Measurements from ENCODE around the gene PRRC2B. TPM values are rescaled to one million over a fixed set of nuclear protein-coding genes. Genes with fewer than 3 reads are reported as not detected.

PRRC2B gene
- total RNA-seq, 4 donors from 2014 or later, result 81.7 to 159 (median 117) TPM

DNA sequence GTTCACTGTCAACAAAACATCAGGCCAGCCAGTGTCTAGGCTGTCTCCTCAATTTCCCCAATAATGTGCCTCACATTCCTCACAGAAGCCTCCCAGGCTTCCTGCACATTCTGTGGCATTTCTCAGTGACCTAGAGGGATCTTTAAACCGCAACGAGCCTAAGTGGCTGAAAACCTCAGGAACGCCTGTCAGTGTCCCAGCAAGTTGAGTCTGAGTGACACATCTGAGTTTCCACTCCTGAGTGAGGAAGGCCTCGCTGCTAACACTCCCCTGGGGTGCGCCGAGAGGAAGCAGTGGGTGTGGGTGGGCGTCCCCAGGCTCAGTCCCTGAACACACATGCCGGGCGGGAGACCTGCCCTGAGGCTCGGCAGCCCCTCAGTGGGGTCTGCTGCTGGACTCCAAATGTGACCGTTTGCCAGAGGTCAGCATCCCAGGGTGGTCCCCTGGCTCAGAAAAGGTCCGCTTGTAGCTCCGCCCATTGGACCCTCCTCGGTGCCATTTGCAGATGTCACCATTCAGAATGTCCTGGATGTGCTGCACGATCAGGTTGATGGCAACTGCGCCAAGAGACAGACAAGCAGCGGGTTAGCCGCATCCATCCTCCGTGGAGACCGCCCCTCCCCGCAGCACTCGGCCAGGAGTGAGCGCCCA lies 130.9 kb downstream of the PRRC2B start:
- H3K4me3 ChIP-seq (replicated peaks in 1 of 3), result no peak overlapping the region
- H3K36me3 ChIP-seq, result peaks cover 56 to 62% of the 10 kb centered on the region in 2 donors
- no peak overlapping the region for H3K27ac ChIP-seq
- H3K27me3 ChIP-seq, result no peaks in the 10 kb centered on the region
- TF ChIP-seq, protein P1, sequence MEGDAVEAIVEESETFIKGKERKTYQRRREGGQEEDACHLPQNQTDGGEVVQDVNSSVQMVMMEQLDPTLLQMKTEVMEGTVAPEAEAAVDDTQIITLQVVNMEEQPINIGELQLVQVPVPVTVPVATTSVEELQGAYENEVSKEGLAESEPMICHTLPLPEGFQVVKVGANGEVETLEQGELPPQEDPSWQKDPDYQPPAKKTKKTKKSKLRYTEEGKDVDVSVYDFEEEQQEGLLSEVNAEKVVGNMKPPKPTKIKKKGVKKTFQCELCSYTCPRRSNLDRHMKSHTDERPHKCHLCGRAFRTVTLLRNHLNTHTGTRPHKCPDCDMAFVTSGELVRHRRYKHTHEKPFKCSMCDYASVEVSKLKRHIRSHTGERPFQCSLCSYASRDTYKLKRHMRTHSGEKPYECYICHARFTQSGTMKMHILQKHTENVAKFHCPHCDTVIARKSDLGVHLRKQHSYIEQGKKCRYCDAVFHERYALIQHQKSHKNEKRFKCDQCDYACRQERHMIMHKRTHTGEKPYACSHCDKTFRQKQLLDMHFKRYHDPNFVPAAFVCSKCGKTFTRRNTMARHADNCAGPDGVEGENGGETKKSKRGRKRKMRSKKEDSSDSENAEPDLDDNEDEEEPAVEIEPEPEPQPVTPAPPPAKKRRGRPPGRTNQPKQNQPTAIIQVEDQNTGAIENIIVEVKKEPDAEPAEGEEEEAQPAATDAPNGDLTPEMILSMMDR (IDR thresholded peaks at IDR 0.05), result no peak
- TF ChIP-seq POLR2A (IDR thresholded peaks at IDR 0.05), result no peak
- no peak for DNase-seq
- intact Hi-C loops (cut with DNase I), result no loop called here
- whole genome bisulfite sequencing, 2 donors, result 88 to 90% methylated on average over 10 to 14 of the region's 23 CpGs
- no peaks in the 10 kb centered on the region for H3K9me3 ChIP-seq
- H3K4me1 ChIP-seq, result peaks cover 1 to 3% of the 10 kb centered on the region in 2 donors

DNA sequence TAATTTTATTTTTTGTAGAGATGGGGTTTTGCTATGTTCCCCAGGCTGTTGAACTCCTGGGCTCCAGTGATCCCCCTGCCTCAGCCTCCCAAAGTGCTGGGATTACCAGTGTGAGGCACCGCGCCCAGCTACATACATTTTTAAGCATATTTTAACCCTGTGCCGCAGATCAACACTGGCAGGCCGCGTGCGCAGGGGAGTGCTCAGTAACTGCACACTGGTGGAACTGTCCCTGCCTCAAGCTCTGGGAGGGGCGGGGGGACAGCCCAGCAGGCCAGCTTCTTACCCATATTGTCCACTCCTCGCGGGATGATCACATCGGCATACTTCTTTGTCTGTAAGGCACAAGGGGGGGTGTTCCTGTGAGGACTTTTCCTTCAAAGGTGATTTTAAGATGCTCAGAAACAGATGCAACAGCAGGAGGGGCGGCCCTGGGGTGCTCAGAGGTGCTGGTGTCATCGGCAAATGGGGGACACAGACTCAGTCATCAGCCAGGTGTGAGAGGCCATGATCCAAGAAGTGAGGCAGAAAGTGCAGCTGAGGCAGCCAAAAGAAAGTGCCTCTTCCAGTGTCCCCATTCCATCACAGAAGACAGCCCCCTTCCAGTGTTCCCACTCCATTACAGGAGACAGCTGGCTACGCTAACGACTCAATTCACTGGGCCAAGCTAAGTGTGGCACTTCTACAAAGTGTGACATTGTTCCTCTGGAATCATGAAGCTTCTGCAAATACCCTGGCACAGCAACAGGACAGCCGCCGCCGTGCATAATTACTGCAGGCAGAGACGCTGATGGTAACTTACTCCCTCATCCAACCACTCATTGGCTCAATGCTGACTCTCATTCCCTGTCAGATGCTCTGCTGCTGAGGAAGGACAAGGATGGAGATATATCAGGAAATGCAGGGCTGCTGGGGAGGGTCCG lies 132.0 kb downstream of the PRRC2B start:
- Histone ChIP-seq H3K36me3 (peaks cover 45 to 56% of the 10 kb centered on the region in 2 donors), H3K9me3 (no peaks in the 10 kb centered on the region), H3K27me3 (no peaks in the 10 kb centered on the region), H3K27ac (no peak overlapping the region), H3K4me1 (peaks cover 7 to 9% of the 10 kb centered on the region in 2 donors), H3K4me3 (replicated peaks in 1 of 3) (no peak overlapping the region)
- intact Hi-C loops (cut with DNase I), result no loop called here
- TF ChIP-seq, protein P1 (IDR thresholded peaks at IDR 0.05), result no peak
- TF ChIP-seq POLR2A (IDR thresholded peaks at IDR 0.05), result no peak
- DNase-seq, result no peak
- 87 to 91% methylated on average over 19 of the region's 19 CpGs for WGBS, 2 donors

DNA sequence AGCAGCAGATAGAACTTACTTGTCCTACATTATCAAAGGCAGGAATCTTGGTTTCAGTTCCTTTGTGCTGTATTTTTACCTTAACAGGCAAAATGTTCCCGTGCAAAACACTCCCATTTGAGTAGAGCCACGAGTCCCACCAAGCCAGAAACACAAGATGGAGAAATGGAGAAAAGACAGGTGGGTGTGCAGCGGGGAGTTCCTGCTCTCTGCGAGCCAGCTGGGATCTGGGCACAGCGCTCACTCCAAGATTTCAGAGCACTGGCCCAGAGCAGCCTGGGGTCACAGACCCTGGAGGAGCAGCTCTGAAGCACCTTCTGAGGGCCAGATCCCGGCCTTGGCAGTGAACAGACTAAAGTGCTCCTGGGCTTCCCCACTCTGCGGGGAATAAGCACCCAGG lies 134.3 kb downstream of the PRRC2B start:
- intact Hi-C loops (cut with DNase I), result no loop called here
- Histone ChIP-seq H3K27ac (no peak overlapping the region), H3K36me3 (peaks cover 39 to 42% of the 10 kb centered on the region in 2 donors), H3K4me3 (replicated peaks in 1 of 3) (no peak overlapping the region), H3K4me1 (peaks cover 11 to 14% of the 10 kb centered on the region in 2 donors), H3K9me3 (no peaks in the 10 kb centered on the region), H3K27me3 (no peaks in the 10 kb centered on the region)
- DNase-seq, result no peak
- WGBS, 2 donors, result 92% methylated on average over 7 of the region's 7 CpGs
- TF ChIP-seq POLR2A (IDR thresholded peaks at IDR 0.05), result no peak
- TF ChIP-seq, protein P1 (IDR thresholded peaks at IDR 0.05), result no peak

DNA sequence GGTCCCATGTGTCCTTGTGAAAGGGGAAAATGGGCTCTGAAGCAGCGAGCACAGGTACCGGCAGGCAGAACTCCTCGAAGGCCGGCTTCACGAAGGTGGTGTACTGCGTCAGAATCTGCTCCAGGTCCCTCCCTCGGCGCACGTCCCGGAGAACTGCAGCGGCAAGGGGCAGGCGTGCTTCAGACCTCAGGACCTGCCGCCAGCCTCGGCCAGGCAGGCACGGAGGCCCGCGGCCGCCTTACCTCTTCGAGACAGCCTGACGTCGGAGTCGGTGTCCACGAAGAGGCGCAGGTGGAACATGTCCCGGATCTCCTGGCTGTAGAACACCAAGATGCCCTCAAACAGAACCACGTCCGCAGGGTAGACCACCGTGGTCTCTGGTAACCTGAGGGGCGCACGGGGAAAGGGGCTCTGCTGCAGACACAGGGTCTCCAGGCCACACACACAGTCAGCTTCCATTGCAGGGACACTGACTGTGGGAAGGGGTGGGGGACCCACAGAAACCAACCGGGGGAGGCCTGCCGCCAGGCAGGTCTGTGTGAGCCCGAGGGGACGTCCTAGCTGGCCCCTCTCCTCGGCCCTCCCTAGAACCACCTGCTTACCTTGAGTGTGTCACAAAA lies 135.1 kb downstream of the PRRC2B start:
- intact Hi-C loops (cut with DNase I), result no loop called here
- no peaks in the 10 kb centered on the region for H3K9me3 ChIP-seq
- H3K36me3 ChIP-seq, result peaks cover 36 to 37% of the 10 kb centered on the region in 2 donors
- TF ChIP-seq POLR2A (IDR thresholded peaks at IDR 0.05), result no peak
- TF ChIP-seq, protein P1 (IDR thresholded peaks at IDR 0.05), result no peak
- no peak for DNase-seq
- H3K4me1 ChIP-seq, result peaks cover 11 to 14% of the 10 kb centered on the region in 2 donors
- WGBS, 2 donors, result 96 to 98% methylated on average over 30 to 35 of the region's 35 CpGs
- H3K27me3 ChIP-seq, result no peaks in the 10 kb centered on the region
- no peak overlapping the region for H3K27ac ChIP-seq
- H3K4me3 ChIP-seq (replicated peaks in 1 of 3), result no peak overlapping the region
